T-helper 1 cell treated with Interleukin-12 subunit alpha and Interleukin-12 subunit beta and Interleukin-4 antibody, amounts not matched to agents 30 ng/mL and 1 ng/mL, for 36 hours (primary cell): ENCODE measurements around the gene YTHDC2. TPM values are rescaled to one million over a fixed set of nuclear protein-coding genes. Genes with fewer than 3 reads are reported as not detected.
"Not testable (repeated sequence)": the region's sequence is repeated elsewhere in the genome, so short reads cannot be mapped to it uniquely, and the experiment has no call there.

Experiments
- intact Hi-C: fragments of 100-400 bp; cut with micrococcal nuclease; formaldehyde crosslinking; loops from one replicate; pipeline ENCODE4 v1.15.1; 2024
- total RNA-seq: library from RNA; stranded (reverse); gene quantifications from 2 replicates; pipeline ENCODE4 v1.2.3, GENCODE V29; 2022

Gene YTHDC2
- total RNA-seq, 1 donor from 2014 or later: 27.8 TPM

- intact Hi-C loops: no loop called here
These were observed 86.9 kb downstream of the YTHDC2 start for GRCh38 chr5:113600255-113600905.

- intact Hi-C loops: no loop called here
These were observed 87.9 kb downstream of the YTHDC2 start for GRCh38 chr5:113601423-113601822.

- intact Hi-C loops: not testable (repeated sequence)
These were observed 89.8 kb downstream of the YTHDC2 start for GRCh38 chr5:113603246-113603645.

- intact Hi-C loops: loop anchor here (1.0 to 2.0 kb wide), 8 partner anchors 92 to 1432 kb away; no protein-coding TSS in a partner anchor
These were observed 93.0 kb downstream of the YTHDC2 start for GRCh38 chr5:113606298-113607134.

- intact Hi-C loops: loop anchor here (2.0 kb wide), 2 partner anchors 93 to 1433 kb away; no protein-coding TSS in a partner anchor
These were observed 93.9 kb downstream of the YTHDC2 start for GRCh38 chr5:113607361-113607760.

GRCh38 chr5:113608113-113608596 is 94.7 kb downstream of the YTHDC2 start:
- intact Hi-C loops: no loop called here

GRCh38 chr5:113612060-113612496 is 98.6 kb downstream of the YTHDC2 start:
- intact Hi-C loops: loop anchor here (1.0 to 10.0 kb wide), 6 partner anchors 52 to 1974 kb away; no protein-coding TSS in a partner anchor

- intact Hi-C loops: loop anchor here (5.0 to 10.0 kb wide), 2 partner anchors 1453 to 1481 kb away; no protein-coding TSS in a partner anchor
These were observed 100.7 kb downstream of the YTHDC2 start for GRCh38 chr5:113614191-113614590.

GRCh38 chr5:113615708-113616107 is 102.2 kb downstream of the YTHDC2 start:
- intact Hi-C loops: loop anchor here (10.0 kb wide), 1 partner anchor 1479 kb away; no protein-coding TSS in a partner anchor

- intact Hi-C loops: loop anchor here (10.0 kb wide), 1 partner anchor 1478 kb away; no protein-coding TSS in a partner anchor
These were observed 103.8 kb downstream of the YTHDC2 start for GRCh38 chr5:113617191-113617796.

GRCh38 chr5:113632996-113633395 is 119.5 kb downstream of the YTHDC2 start:
- intact Hi-C loops: no loop called here

- intact Hi-C loops: no loop called here
These were observed 121.5 kb downstream of the YTHDC2 start for GRCh38 chr5:113634957-113635356.

GRCh38 chr5:113641715-113642114 is 128.2 kb downstream of the YTHDC2 start:
- intact Hi-C loops: no loop called here

Other genes starting within 250 kb of the YTHDC2 start
- not detected in 2 replicates for gene TSSK1B, start 78.7 kb upstream of the YTHDC2 start, total RNA-seq
- 3.5 and 3.6 TPM in 2 replicates for gene MCC, start 25.2 kb upstream of the YTHDC2 start, total RNA-seq